GM12873 (cell line): ENCODE data around the gene METTL25.

Experiments
- CTCF ChIP-seq: IDR thresholded peaks from 2 replicates; pipeline ENCODE4 v1.5.1; 2012; ENCODE audit warnings: low read depth, mild to moderate bottlenecking, moderate library complexity, low read length, control low read depth; ENCODE audit not compliant: insufficient read depth; ENCODE audit errors: missing control alignments

The METTL25 gene

GRCh38 chr12:82407481-82407880, 49.2 kb downstream of the METTL25 start:
- no peak for TF ChIP-seq CTCF

- TF ChIP-seq CTCF, result no peak
Measured at GRCh38 chr12:82408844-82409243, 50.5 kb downstream of the METTL25 start.

- TF ChIP-seq CTCF, result no peak
Measured at GRCh38 chr12:82411546-82412230, 53.4 kb downstream of the METTL25 start.

DNA sequence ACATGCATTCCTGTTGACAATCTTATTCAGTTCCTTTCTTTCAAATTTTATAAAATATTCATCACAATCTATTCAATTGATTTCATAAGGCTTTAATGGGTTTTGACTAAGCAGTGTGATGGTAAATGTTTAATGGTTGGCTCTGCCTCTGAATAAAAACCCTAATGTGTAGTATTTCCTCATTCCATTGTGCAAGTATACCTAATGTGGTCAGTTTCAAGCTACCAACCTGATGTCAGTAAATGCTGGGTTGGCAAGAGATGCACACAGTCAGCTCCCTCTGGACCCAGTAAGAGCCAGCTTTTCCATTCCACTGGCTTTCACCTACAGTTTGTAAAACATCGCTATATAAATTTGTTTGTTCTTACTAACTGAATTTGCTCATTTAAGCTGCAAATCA, 53.9 kb downstream of the METTL25 start:
- TF ChIP-seq CTCF, result no peak

DNA sequence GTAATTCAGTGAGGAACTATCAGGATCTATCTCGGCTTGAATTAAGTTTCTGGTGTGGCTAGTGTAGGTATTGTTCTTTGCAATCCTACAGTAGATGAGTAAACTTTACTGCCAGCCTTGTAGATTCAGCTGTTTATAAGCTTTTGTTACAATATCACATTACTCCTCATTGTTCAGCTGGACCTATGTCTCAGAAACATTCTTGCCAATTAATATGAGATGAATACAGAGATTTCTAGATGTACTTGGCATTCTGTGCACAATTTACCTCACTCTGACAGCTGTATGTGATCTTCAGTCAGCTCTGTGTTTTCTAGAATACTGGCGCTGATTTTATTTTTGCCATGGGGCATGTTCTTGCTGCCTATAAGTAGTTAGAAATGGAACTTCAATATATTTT, 55.7 kb downstream of the METTL25 start:
- TF ChIP-seq CTCF, result no peak

GRCh38 chr12:82414926-82415325, 56.6 kb downstream of the METTL25 start:
- no peak for TF ChIP-seq CTCF

DNA sequence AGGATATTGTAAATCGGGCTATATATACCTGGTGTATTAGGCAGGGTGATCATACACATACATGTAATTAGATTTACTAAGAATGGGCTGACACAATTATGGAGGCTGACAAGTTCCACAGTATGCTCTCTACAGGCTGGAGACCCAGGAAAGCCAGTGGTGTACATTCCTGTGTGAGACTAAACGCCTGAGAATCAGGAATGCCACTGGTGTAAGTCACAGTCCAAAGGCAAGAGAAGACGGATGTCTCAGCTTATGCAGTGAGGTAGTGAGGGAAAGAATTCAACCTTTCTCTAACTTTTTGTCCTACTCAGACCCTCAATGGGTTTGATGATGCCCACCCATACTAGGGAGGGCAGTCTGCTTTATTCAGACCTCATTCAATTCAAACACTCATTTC, 57.1 kb downstream of the METTL25 start:
- TF ChIP-seq CTCF, result no peak
